Peyer's patch (tissue), 4 donors: Measurements from ENCODE around the gene PLEKHO1.

Experiments used
- CTCF ChIP-seq, 6 experiments: fragments of 450-650 bp in 4 of 6; fragments of 200-600 bp in 2 of 6; sonication (generic) in 1 of 6; IDR thresholded peaks; one replicate each; pipeline ENCODE4 v1.5.1; 2017 to 2019; ENCODE audit warnings: antibody characterized with exemption in 6 of 6, mild to moderate bottlenecking in 3 of 6, moderate library complexity in 1 of 6
- POLR2A ChIP-seq, 2 donors: fragments of 450-650 bp; IDR thresholded peaks; one replicate each; pipeline ENCODE4 v1.5.1; 2017; ENCODE audit warnings: antibody characterized with exemption in 2 of 2, mild to moderate bottlenecking in 2 of 2, moderate library complexity in 2 of 2

GRCh38 chr1:150171801-150172200 lies 22.1 kb downstream of the PLEKHO1 start:
- TF ChIP-seq CTCF (IDR thresholded peaks at IDR 0.05) (no peak), POLR2A (IDR thresholded peaks at IDR 0.05) (no peak)
